Superior temporal gyrus (tissue), 1 donor: ENCODE results near the gene SLC43A1.
"Not testable (repeated sequence)": the region's sequence is repeated elsewhere in the genome, so short reads cannot be mapped to it uniquely, and the experiment has no call there.

Experiments
- DNase-seq: peaks from one replicate; pipeline ENCODE4 v3.0.0-alpha.2; 2016; ENCODE audit errors: extremely low spot score

SLC43A1 gene

GRCh38 chr11:57460758-57461749 lies 54.4 kb downstream of the SLC43A1 start:
- DNase-seq = no peak

- DNase-seq = no peak
Observed at GRCh38 chr11:57460022-57460757, 55.3 kb downstream of the SLC43A1 start, which contains the start of gene RTN4RL2. Gene RTN4RL2, plus strand, starts transcription at chr11:57460528. Its CDS starts 338 bp downstream, at chr11:57460866.

GRCh38 chr11:57459164-57460021 lies 56.1 kb downstream of the SLC43A1 start:
- no peak for DNase-seq

GRCh38 chr11:57458410-57459163 lies 56.9 kb downstream of the SLC43A1 start:
- DNase-seq = peak; percentile 24

- no peak for DNase-seq
Observed at GRCh38 chr11:57458060-57458409, 57.5 kb downstream of the SLC43A1 start.

GRCh38 chr11:57457643-57458023 lies 57.9 kb downstream of the SLC43A1 start:
- no peak for DNase-seq

- DNase-seq = peak; percentile 93
Observed at GRCh38 chr11:57456960-57457642, 58.4 kb downstream of the SLC43A1 start.

GRCh38 chr11:57453543-57454177 lies 61.8 kb downstream of the SLC43A1 start:
- DNase-seq = no peak

- DNase-seq = no peak
Observed at GRCh38 chr11:57446055-57446454, 69.4 kb downstream of the SLC43A1 start.

GRCh38 chr11:57445122-57445394 lies 70.4 kb downstream of the SLC43A1 start:
- DNase-seq = not testable (repeated sequence)

- DNase-seq = no peak
Observed at GRCh38 chr11:57444362-57445121, 71.0 kb downstream of the SLC43A1 start.

- no peak for DNase-seq
Observed at GRCh38 chr11:57440744-57441414, 74.6 kb downstream of the SLC43A1 start.

- DNase-seq = no peak
Observed at GRCh38 chr11:57439786-57440185, 75.7 kb downstream of the SLC43A1 start.

GRCh38 chr11:57438345-57439285 lies 76.9 kb downstream of the SLC43A1 start:
- no peak for DNase-seq

- no peak for DNase-seq
Observed at GRCh38 chr11:57436031-57436430, 79.5 kb downstream of the SLC43A1 start.

GRCh38 chr11:57434640-57435546 lies 80.6 kb downstream of the SLC43A1 start:
- DNase-seq = no peak
